GM13976 (cell line): ENCODE measurements around the gene USH1G.
"Not testable (repeated sequence)": the region's sequence is repeated elsewhere in the genome, so short reads cannot be mapped to it uniquely, and the experiment has no call there.

ENCODE experiments used
- DNase-seq: peaks from one replicate; pipeline ENCODE4 v3.0.0; 2012; ENCODE audit warnings: low spot score
- in situ Hi-C: fragments of 300-500 bp; cut with MboI; formaldehyde crosslinking; loops from one replicate; pipeline ENCODE4 v1.12.0; 2022; ENCODE audit warnings: low sequenced_read_pairs, mixed read lengths, inconsistent platforms; ENCODE audit not compliant: unreplicated experiment
- TF ChIP-seq, protein P1 (sequence below): IDR thresholded peaks from 2 replicates; pipeline ENCODE4 v1.5.1; 2012; ENCODE audit warnings: borderline replicate concordance, mild to moderate bottlenecking; ENCODE audit not compliant: insufficient read depth; ENCODE audit errors: extremely low read depth, missing control alignments, control extremely low read depth

The USH1G gene

DNA sequence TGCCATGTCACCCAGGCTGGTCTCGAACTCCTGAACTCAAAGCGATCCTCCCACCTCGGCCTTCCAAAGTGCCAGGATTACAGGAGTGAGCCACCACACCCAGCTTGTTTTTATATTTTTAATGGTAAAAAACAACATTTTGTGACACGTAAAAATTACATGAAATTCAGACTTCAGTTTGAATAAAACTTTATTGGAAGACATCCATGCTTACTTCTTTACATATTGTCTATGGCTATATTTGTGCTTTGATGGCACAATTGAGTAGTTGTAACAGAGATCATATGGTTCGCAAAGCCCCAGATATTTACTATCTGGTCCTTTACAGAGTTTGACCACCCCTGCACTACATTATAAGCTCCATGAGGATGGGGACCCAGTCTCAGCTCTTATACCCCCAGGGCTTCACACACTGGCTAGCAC, 48.4 kb downstream of the USH1G start:
- in situ Hi-C loops = no loop called here
- DNase-seq = no peak
- TF ChIP-seq, protein P1, sequence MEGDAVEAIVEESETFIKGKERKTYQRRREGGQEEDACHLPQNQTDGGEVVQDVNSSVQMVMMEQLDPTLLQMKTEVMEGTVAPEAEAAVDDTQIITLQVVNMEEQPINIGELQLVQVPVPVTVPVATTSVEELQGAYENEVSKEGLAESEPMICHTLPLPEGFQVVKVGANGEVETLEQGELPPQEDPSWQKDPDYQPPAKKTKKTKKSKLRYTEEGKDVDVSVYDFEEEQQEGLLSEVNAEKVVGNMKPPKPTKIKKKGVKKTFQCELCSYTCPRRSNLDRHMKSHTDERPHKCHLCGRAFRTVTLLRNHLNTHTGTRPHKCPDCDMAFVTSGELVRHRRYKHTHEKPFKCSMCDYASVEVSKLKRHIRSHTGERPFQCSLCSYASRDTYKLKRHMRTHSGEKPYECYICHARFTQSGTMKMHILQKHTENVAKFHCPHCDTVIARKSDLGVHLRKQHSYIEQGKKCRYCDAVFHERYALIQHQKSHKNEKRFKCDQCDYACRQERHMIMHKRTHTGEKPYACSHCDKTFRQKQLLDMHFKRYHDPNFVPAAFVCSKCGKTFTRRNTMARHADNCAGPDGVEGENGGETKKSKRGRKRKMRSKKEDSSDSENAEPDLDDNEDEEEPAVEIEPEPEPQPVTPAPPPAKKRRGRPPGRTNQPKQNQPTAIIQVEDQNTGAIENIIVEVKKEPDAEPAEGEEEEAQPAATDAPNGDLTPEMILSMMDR = no peak

DNA sequence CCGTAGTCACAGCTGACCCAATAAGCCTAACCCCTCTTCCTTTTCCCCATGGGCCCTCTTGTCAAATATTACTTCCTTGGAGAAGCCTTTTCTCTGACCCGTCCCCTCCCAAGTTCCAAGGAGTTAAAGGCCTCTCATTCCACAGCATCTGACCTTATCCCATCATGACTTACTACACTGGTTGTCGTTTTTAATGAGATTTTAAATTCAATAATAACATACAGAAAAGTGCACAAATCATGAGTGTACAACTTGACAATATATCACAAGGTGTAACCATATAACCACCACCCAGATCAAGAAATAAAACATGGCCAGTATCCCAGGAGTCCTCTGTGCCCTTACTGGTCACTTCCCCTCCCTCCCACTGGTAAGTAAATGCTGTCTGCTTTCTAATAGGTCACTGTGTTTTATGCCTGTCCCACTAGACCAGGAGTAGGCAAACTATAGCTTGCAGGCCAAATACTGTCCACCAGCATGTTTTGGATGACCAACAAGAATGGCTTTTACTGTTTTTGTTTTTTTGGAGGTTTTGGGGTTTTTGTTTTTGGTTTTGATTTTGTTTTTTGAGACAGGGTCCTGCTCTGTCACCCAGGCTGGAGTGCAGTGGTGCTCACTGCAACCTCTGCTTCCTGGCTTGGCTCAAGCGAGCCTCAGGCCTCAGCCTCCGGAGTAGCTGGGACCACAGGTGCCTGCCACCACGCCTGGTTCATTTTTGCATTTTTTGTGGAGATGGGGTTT, 49.0 kb downstream of the USH1G start:
- TF ChIP-seq, protein P1 = no peak
- no peak for DNase-seq
- in situ Hi-C loops = no loop called here

DNA sequence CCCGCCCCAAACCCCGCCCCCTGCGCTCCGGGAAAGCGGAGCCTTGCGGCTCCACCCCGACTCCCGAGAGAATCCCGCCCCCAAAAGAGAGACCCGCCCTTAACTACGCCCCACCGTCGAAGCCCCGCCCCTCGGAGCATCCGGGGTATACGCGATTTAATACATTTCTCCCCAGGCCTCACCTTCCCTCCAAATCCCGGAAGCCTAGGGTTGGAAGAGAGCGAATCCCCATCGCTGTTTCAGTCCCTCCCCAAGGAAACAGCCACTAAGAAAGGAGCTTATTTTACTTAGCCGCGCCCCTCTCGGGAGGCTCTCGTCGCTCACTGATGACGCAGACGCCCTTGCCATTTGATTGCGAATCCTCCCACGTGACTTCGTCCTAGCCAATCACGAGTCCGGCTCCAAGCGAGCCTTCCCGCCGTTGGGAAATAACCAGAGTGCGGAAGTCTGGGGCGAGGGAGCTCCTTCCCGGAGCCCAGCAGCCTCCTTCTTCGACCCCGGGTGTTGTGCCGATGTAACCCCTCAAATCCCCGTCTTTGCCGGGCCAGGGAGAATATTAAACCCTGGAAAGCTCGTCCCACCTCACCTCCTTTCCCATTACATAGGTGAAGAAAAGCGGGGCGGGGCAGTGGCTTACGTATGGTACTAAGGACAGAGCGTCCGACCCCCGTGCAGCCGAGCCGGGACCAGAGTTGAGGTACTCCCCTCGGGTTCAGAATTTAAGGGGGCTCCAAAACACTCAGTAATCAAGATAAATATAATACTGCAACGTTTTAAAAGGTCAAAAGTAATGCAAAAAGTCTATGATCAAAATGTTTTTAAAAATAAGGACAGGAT, 49.8 kb downstream of the USH1G start:
- TF ChIP-seq, protein P1 = no peak
- in situ Hi-C loops = no loop called here
- DNase-seq = peak; percentile 100

DNA sequence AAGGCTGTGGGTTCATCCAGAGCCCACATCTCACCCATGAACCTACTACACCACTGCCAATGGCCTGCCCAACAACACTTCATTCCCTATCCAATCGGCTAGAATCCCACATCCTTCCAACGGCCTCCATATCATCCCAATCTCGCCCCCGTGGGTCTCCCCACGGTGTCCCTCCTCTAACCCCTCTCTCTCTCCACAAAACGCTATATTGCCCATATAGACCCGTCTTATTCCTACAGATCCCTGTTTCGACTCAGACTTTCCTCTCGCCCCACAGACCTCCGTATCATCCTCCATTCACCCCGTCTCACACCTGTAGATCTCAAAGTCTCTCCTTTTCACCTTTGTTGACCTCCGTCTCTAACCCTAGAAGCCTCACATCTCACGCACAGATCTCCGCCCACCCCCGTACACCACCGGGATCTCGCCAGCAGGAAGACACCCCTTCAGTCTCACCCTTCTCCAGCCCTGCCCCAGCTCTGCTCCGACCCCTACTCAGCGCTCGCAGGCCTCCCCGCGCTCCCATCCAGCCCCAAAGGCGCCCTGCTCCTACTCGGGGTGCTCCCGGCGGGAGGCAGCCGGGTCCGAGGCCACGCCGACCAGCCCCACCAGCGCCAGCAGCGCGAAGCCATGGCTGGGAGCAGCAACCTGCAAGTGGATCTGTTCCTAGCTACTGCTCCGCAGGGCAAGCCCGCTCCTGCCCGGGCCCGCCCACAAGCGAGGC, 50.6 kb downstream of the USH1G start, which contains the start of gene FDXR:
TSS of gene FDXR (minus strand) at position 682 of the 724 bp plus-strand sequence. CDS start at position 632, 50 bp downstream.
- DNase-seq = no peak
- TF ChIP-seq, protein P1 = no peak
- in situ Hi-C loops = no loop called here

DNA sequence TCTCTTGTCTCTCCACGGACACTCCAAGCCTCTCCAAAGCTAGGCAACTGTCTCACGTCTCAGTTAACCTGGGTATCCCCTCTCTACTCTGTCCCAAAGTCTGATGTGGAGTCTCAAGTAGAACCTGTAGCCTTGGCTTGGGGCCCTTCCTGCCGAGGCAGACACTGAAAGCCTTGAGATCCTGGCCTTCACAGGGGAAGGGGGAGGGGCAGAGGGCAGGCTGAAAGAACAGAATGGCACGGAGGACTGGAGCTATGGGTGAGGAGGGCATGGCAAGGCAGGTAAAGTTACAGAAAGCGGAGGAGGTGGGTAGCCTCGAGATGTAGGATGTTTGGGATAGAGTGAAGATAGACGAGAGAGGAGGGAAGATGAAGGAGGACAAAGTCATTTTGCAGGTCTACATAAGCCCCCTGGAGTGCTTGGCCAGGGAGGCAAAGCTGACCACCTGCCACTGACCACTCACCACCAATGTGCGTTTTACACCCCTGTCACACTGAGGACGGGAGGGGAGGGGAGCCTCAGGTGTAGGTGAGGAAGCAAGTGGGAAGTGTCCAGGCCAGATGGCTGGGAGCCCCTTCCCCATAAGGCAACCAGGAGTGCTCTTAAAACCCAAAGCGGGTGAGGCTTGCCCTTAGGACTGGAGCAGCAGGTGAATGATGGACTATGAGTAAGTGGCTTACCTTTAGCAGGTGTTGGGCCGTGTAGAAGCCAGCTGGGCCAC, 51.5 kb downstream of the USH1G start:
- DNase-seq = no peak
- in situ Hi-C loops = no loop called here
- TF ChIP-seq, protein P1 = no peak

DNA sequence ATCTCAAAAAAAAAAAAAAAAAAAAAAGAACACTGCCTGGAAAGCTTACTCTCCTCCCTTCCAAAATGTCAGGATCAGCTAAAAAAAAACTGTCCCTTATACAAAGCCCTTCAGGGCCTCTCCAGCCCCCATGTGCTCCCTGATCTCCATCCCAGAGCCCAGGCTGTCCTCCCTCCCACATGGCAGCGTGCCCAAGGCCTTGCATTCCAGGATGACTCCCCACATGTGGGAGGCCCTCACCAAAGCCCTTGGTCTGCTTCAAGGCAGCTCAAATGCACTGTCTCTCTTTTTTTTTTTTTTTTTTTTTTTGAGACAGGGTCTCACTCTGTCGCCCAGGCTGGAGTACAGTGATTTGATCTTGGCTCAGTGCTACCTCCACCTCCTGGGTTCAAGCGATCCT, 52.5 kb downstream of the USH1G start:
- DNase-seq = no peak
- in situ Hi-C loops = no loop called here

DNA sequence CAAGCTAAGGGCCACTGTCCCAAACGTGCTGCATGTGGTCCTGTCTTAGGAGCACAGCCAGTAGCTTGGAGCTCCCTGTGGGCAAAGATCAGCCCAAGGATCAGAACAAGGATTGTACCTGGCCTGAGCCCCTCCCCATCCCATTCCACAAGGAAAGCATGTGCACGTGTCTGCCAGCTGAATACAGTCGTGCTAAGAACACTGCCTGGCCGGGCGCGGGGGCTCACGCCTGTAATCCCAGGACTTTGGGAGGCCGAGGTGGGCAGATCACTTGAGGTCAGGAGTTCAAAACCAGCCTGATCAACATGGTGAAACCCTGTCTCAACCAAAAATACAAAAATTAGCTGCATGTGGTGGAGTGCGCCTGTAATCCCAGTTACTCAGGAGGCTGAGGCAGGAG, 53.0 kb downstream of the USH1G start:
- in situ Hi-C loops = not testable (repeated sequence)

More for the DNA sequence above, 52.5 kb downstream of the USH1G start:
- TF ChIP-seq, protein P1 = no peak

More for the DNA sequence above, 53.0 kb downstream of the USH1G start:
- DNase-seq = not testable (repeated sequence)
